Body of pancreas (tissue), 4 donors: ENCODE measurements around the gene TMEM185B.

Experiments used
- CTCF ChIP-seq, 7 experiments: fragments of 450-650 bp in 4 of 7; fragments of 200-600 bp in 3 of 7; sonication (generic) in 3 of 7; IDR thresholded peaks; one replicate each; pipeline ENCODE4 v1.5.1; 2016 to 2019; ENCODE audit warnings: antibody characterized with exemption in 7 of 7
- POLR2A ChIP-seq, 3 donors: fragments of 450-650 bp; IDR thresholded peaks; one replicate each; pipeline ENCODE4 v1.6.1; 2016; ENCODE audit warnings: antibody characterized with exemption in 3 of 3, mild to moderate bottlenecking in 2 of 3

- TF ChIP-seq CTCF (IDR thresholded peaks at IDR 0.05) (no peak), POLR2A (IDR thresholded peaks at IDR 0.05) (no peak)
Measured at GRCh38 chr2:120255986-120256650, 32.9 kb upstream of the TMEM185B start.
